GM12878 (cell line): ENCODE measurements around the gene BRINP3. TPM values are rescaled to one million over a fixed set of nuclear protein-coding genes. Genes with fewer than 3 reads are reported as not detected.

Source experiments
- ATAC-seq: fragments of 200-7000 bp; cut with Tn5 transposase; 3 replicates; pipeline ENCODE4 v1.9.1; 2020; ENCODE audit warnings: mild to moderate bottlenecking, moderate library complexity
- BruUV-seq: library from RNA; stranded (reverse); fragments of 400-500 nt; replicated peaks from 2 replicates; lab custom pipeline; 2021; lab: Mats Ljungman, UMichigan
- CTCF ChIA-PET: fragments of 300-600 bp; sonication (Branson Sonifier 250); formaldehyde crosslinking; extraction: SDS; loops from one replicate; lab custom pipeline; 2021; ENCODE audit warnings: inconsistent platforms; lab: Yijun Ruan, JAX
- POLR2A ChIA-PET: fragments of 350-600 bp; formaldehyde crosslinking; extraction: SDS; loops from one replicate; lab custom pipeline; 2021; ENCODE audit warnings: inconsistent platforms; lab: Charles Lee
- RAD21 ChIA-PET: fragments of 300-600 bp; sonication (Branson Sonifier 250); formaldehyde crosslinking; loops from one replicate; lab custom pipeline; 2023; ENCODE audit warnings: antibody characterized with exemption; ENCODE audit not compliant: unreplicated experiment; lab: Charles Lee
- SMC1A ChIA-PET: fragments of 300-600 bp; sonication (Branson Sonifier 250); formaldehyde crosslinking; loops from one replicate; lab custom pipeline; 2023; ENCODE audit not compliant: unreplicated experiment, uncharacterized antibody; lab: Charles Lee
- DNase-seq: peaks from one replicate; pipeline ENCODE4 v3.0.0-alpha.2; 2011; ENCODE audit warnings: low read depth, low spot score
- FAIRE-seq: peaks from 3 replicates; lab custom pipeline; 2011; peaks lifted over from hg19 to GRCh38; lab: Jason Lieb, UNC
- H2AFZ ChIP-seq: 2 replicates; pipeline ENCODE4 v1.6.0; 2011; ENCODE audit warnings: low read depth, low read length, control low read depth; ENCODE audit not compliant: control insufficient read depth
- H3K27ac ChIP-seq: 2 replicates; pipeline ENCODE4 v1.5.1; 2011; ENCODE audit warnings: control low read depth; ENCODE audit not compliant: control insufficient read depth, insufficient read depth
- H3K27me3 ChIP-seq, 2 experiments: replicated peaks in 1 of 2; 2 replicates each; pipeline versions ENCODE4 v1.6.0 to v1.6.1; 2011; ENCODE audit warnings: low read length in 1 of 2; ENCODE audit not compliant: control insufficient read depth in 2 of 2, insufficient read depth in 2 of 2
- H3K36me3 ChIP-seq, 2 experiments: 2 replicates each; pipeline ENCODE4 v1.5.1; 2011; ENCODE audit warnings: low read length in 1 of 2; ENCODE audit not compliant: control insufficient read depth in 2 of 2, insufficient read depth in 2 of 2
- H3K4me1 ChIP-seq: 2 replicates; pipeline ENCODE4 v1.6.1; 2011; ENCODE audit warnings: mild to moderate bottlenecking, low read length, moderate library complexity, mixed read lengths; ENCODE audit not compliant: control insufficient read depth, insufficient read depth
- H3K4me2 ChIP-seq: 2 replicates; pipeline ENCODE4 v1.6.0; 2011; ENCODE audit warnings: control low read depth; ENCODE audit not compliant: control insufficient read depth, insufficient read depth
- H3K4me3 ChIP-seq: fragments of 200-600 bp; sonication (generic); 2 replicates; pipeline ENCODE4 v1.5.1; 2016
- H3K79me2 ChIP-seq: 2 replicates; pipeline ENCODE4 v1.6.0; 2011; ENCODE audit warnings: low read length; ENCODE audit not compliant: control insufficient read depth, insufficient read depth
- H3K9ac ChIP-seq: 2 replicates; pipeline ENCODE4 v1.8.0; 2011; ENCODE audit warnings: low read length, control low read depth, mixed read lengths; ENCODE audit not compliant: control insufficient read depth, insufficient read depth
- H3K9me3 ChIP-seq: replicated peaks from 3 replicates; pipeline ENCODE4 v1.5.1; 2011; ENCODE audit warnings: mild to moderate bottlenecking, low read length; ENCODE audit not compliant: control insufficient read depth, insufficient read depth
- H4K20me1 ChIP-seq: 2 replicates; pipeline ENCODE4 v1.6.0; 2011; ENCODE audit not compliant: control insufficient read depth, insufficient read depth
- CHD2 ChIP-seq: IDR thresholded peaks from 2 replicates; pipeline ENCODE4 v1.6.1; 2011; ENCODE audit warnings: low read depth, low read length, improper control_type of control experiment, borderline replicate concordance
- ELK1 ChIP-seq: IDR thresholded peaks from 2 replicates; pipeline ENCODE4 v1.6.1; 2012; ENCODE audit warnings: low read depth, low read length, improper control_type of control experiment
- FOXM1 ChIP-seq: IDR thresholded peaks from 2 replicates; pipeline ENCODE4 v1.6.1; 2012; ENCODE audit warnings: low read depth, mild to moderate bottlenecking, inconsistent platforms, low read length, moderate library complexity
- HDAC6 ChIP-seq: fragments of 200-600 bp; sonication (generic); IDR thresholded peaks from one replicate; pipeline ENCODE4 v1.8.0; 2017; ENCODE audit warnings: antibody characterized with exemption; ENCODE audit not compliant: unreplicated experiment
- KLF5 ChIP-seq: fragments of 450-650 bp; IDR thresholded peaks from 2 replicates; pipeline ENCODE4 v1.6.1; 2014; ENCODE audit warnings: mild to moderate bottlenecking; ENCODE audit not compliant: partially characterized antibody
- MEF2A ChIP-seq: IDR thresholded peaks from 2 replicates; pipeline ENCODE4 v1.6.1; 2011; ENCODE audit warnings: low read depth, mild to moderate bottlenecking, low read length, moderate library complexity; ENCODE audit not compliant: insufficient read depth
- MYB ChIP-seq: fragments of 150-350 bp; IDR thresholded peaks from 2 replicates; pipeline ENCODE4 v1.6.1; 2014; ENCODE audit warnings: mild to moderate bottlenecking, low read depth, low read length, borderline replicate concordance
- NKRF ChIP-seq: fragments of 450-650 bp; conservative IDR thresholded peaks from 2 replicates; pipeline ENCODE4 v1.6.1; 2017; ENCODE audit warnings: mild to moderate bottlenecking, moderate library complexity
- NR2C1 ChIP-seq: fragments of 450-650 bp; IDR thresholded peaks from 2 replicates; pipeline ENCODE4 v1.6.1; 2017; ENCODE audit warnings: antibody characterized with exemption, mild to moderate bottlenecking, moderate library complexity
- NR2F1 ChIP-seq: fragments of 450-650 bp; conservative IDR thresholded peaks from 2 replicates; pipeline ENCODE4 v1.6.1; 2017; ENCODE audit warnings: mild to moderate bottlenecking
- PML ChIP-seq: IDR thresholded peaks from 2 replicates; pipeline ENCODE4 v1.6.1; 2012; ENCODE audit warnings: low read length, inconsistent platforms
- POLR2AphosphoS2 ChIP-seq: IDR thresholded peaks from 2 replicates; pipeline ENCODE4 v1.6.1; 2011; ENCODE audit warnings: low read depth, mild to moderate bottlenecking, low read length, improper control_type of control experiment, moderate library complexity
- SMARCA5 ChIP-seq: fragments of 450-650 bp; IDR thresholded peaks from 2 replicates; pipeline ENCODE4 v1.6.1; 2017; ENCODE audit warnings: mild to moderate bottlenecking
- SRF ChIP-seq, 2 experiments: IDR thresholded peaks; 2 replicates each; pipeline ENCODE4 v1.6.1; 2011; ENCODE audit warnings: low read depth in 2 of 2, low read length in 2 of 2, mild to moderate bottlenecking in 1 of 2, moderate library complexity in 1 of 2
- ZNF207 ChIP-seq: fragments of 450-650 bp; IDR thresholded peaks from 2 replicates; pipeline ENCODE4 v1.6.1; 2014; ENCODE audit warnings: antibody characterized with exemption, mild to moderate bottlenecking, borderline replicate concordance
- WGBS: methylation state at CpG from one replicate; pipeline ENCODE4 v1.1.6; 2016; ENCODE audit warnings: low lambda C conversion rate; ENCODE audit not compliant: insufficient replicate concordance, insufficient coverage; ENCODE audit errors: missing lambda C conversion rate; 5-methylcytosine and 5-hydroxymethylcytosine counted together
- in situ Hi-C: fragments of 300-500 bp; cut with MboI; formaldehyde crosslinking; loops from 9 replicates; pipeline ENCODE4 v1.14.3; 2018; ENCODE audit warnings: mixed read lengths
- intact Hi-C: fragments of 100-400 bp; cut with micrococcal nuclease; formaldehyde crosslinking; loops from one replicate; pipeline ENCODE4 v1.14.2; 2022; ENCODE audit not compliant: unreplicated experiment
- polyA plus RNA-seq, 11 experiments: library from polyadenylated mRNA; depleted of rRNA in 4 of 11; unstranded in 6 of 11; stranded (reverse) in 5 of 11; fragments of >200 nt; fragmentation: Nextera tagmentation in 4 of 11; fragmentation: Illumina TruSeq in 1 of 11; extraction: Ambion mirVana in 4 of 11; extraction: Trizol in 1 of 11; gene quantifications; 1 replicate in 1 of 11; 2 replicates in 10 of 11; pipeline versions ENCODE4 v1.2.1 to v1.2.3, GENCODE V29; 2011 to 2016; ENCODE audit warnings: inconsistent platforms in 2 of 11, missing spikeins in 2 of 11, low read depth in 1 of 11
- total RNA-seq, 4 experiments: library from RNA; depleted of rRNA in 3 of 4; stranded (reverse); fragments of >200 nt in 3 of 4; fragmentation: Illumina TruSeq in 1 of 4; extraction: Trizol in 1 of 4; gene quantifications; 2 replicates each; pipeline versions ENCODE4 v1.2.1 to v1.2.3, GENCODE V29; 2013 to 2021
- TF ChIP-seq, protein P1 (sequence below): IDR thresholded peaks from 2 replicates; pipeline ENCODE4 v1.6.1; 2011; ENCODE audit warnings: borderline replicate concordance, low read depth, mild to moderate bottlenecking, moderate library complexity, mixed read lengths, low read length; ENCODE audit not compliant: insufficient read depth; ENCODE audit errors: extremely low read length

BRINP3 gene
- total and polyA plus RNA-seq, 10 of the 15 experiments (the other 5 are each of a cell fraction or from before 2014, with no cell fraction given): under 0.01 TPM; not detected in 9

- H3K9ac ChIP-seq: no peak overlapping the region
- ChIA-PET CTCF (no interaction called here), POLR2A (no interaction called here), SMC1A (no interaction called here), RAD21 (no interaction called here)
- no peaks in the 10 kb centered on the region for H3K4me1 ChIP-seq
- intact Hi-C loops (no loop called here), in situ Hi-C loops (no loop called here)
- no peaks in the 10 kb centered on the region for H4K20me1 ChIP-seq
- no peaks in the 10 kb centered on the region for H3K9me3 ChIP-seq
- H3K4me3 ChIP-seq: no peak overlapping the region
- H3K79me2 ChIP-seq: no peaks in the 10 kb centered on the region
- ATAC-seq: no peak
- H3K4me2 ChIP-seq: no peak overlapping the region
- BruUV-seq: no TSS peak
- H3K27ac ChIP-seq: no peak overlapping the region
- FAIRE-seq: no peak
- no peak for DNase-seq
- H2AFZ ChIP-seq: no peak overlapping the region
- no peak for TF ChIP-seq MEF2A
- no peak for TF ChIP-seq HDAC6
- TF ChIP-seq PML: no peak
- no peak for TF ChIP-seq NR2F1
- no peak for TF ChIP-seq FOXM1
- no peak for TF ChIP-seq ELK1
- no peaks in the 10 kb centered on the region for H3K27me3 ChIP-seq
- H3K36me3 ChIP-seq: no peaks in the 10 kb centered on the region
Observed at GRCh38 chr1:190252046-190252445, 225.6 kb downstream of the BRINP3 start.

- TF ChIP-seq POLR2AphosphoS2 (no peak), ZNF207 (no peak), SMARCA5 (no peak), SRF (IDR thresholded peaks at IDR 0.05; ENCODE audit: low read depth in 2 of 2, low read length in 2 of 2) (no peak), MYB (no peak), NR2C1 (no peak), CHD2 (no peak), KLF5 (no peak), NKRF (no peak)
- TF ChIP-seq, protein P1, sequence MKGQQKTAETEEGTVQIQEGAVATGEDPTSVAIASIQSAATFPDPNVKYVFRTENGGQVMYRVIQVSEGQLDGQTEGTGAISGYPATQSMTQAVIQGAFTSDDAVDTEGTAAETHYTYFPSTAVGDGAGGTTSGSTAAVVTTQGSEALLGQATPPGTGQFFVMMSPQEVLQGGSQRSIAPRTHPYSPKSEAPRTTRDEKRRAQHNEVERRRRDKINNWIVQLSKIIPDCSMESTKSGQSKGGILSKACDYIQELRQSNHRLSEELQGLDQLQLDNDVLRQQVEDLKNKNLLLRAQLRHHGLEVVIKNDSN: no peak
- Histone ChIP-seq H3K9ac (no peak overlapping the region), H3K4me2 (no peak overlapping the region), H3K79me2 (no peaks in the 10 kb centered on the region), H3K4me3 (no peak overlapping the region), H3K36me3 (no peaks in the 10 kb centered on the region), H3K9me3 (no peaks in the 10 kb centered on the region), H3K4me1 (no peaks in the 10 kb centered on the region), H3K27ac (no peak overlapping the region), H3K27me3 (no peaks in the 10 kb centered on the region), H2AFZ (no peak overlapping the region), H4K20me1 (no peaks in the 10 kb centered on the region)
- RAD21 ChIA-PET: no interaction called here
- no peak for DNase-seq
- 49% methylated on average over 2 of the region's 2 CpGs for WGBS
- POLR2A ChIA-PET: no interaction called here
- ATAC-seq: no peak
- no peak for FAIRE-seq
- in situ Hi-C loops: no loop called here
- BruUV-seq: no TSS peak
- CTCF ChIA-PET: no interaction called here
- SMC1A ChIA-PET: interaction anchor here (0.9 kb wide), 1 partner anchor 129 kb away, joined by 4 read pairs; no protein-coding TSS in a partner anchor
- intact Hi-C loops: no loop called here
Observed at GRCh38 chr1:190250368-190250767, 227.3 kb downstream of the BRINP3 start.
